Measurements from ENCODE around the gene DAB1. TPM values are rescaled to one million over a fixed set of nuclear protein-coding genes. Genes with fewer than 3 reads are reported as not detected.
"Not testable (repeated sequence)": the region's sequence is repeated elsewhere in the genome, so short reads cannot be mapped to it uniquely, and the experiment has no call there.

The DAB1 gene
- total RNA-seq, 1 donor from 2014 or later: not detected

DNA sequence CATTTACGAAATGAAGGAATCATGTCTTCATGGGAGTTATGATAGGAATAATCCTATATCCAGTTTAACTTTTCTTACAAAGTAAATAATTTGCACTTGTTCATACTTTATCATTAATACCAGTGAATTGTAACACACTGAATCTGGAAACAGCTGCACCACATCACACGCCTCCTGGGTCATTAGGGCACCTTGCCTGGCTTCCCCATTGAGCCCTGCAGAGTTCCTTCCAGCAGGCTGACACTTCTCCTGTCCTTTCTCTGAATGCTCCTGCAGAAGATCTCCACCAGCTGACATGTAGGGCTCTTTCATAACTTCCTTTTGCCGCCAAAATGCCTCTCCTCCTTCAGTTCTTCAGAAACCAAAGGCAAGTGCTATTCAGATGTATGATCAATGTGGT, 201.1 kb downstream of the DAB1 start:
- no peak for DNase-seq (ENCODE audit: low read depth in 2 of 2)

DNA sequence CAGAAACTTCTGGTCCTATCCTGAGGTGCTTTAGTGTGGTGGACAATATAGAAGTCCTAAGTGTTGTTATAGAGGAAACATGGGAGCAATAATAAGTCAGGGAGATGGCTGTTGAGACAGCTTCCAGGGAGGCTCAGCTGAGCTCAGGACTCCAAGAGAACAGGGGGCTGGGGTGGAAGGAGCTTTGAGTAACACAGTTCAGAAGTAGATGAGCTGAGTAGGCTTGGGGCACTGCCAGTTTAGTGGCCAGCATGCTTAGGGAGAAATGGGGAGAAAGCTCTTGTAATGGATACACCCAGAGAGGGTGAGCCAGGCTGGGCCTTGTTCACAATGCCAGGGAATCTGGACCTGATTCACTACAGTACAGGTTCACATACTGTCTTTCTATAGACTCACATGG, 201.6 kb downstream of the DAB1 start:
- DNase-seq (ENCODE audit: low read depth in 2 of 2): no peak

DNA sequence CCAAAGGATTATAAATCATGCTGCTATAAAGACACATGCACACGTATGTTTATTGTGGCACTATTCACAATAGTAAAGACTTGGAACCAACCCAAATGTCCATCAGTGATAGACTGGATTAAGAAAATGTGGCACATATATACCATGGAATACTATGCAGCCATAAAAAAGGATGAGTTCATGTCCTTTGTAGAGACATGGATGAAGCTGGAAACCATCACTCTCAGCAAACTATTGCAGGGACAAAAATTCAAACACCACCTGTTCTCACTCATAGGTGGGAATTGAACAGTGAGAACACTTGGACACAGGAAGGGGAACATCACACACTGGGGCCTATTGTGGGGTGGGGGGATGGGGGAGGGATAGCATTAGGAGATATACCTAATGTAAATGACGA, 203.0 kb downstream of the DAB1 start:
- DNase-seq (ENCODE audit: low read depth in 2 of 2): not testable (repeated sequence)

DNA sequence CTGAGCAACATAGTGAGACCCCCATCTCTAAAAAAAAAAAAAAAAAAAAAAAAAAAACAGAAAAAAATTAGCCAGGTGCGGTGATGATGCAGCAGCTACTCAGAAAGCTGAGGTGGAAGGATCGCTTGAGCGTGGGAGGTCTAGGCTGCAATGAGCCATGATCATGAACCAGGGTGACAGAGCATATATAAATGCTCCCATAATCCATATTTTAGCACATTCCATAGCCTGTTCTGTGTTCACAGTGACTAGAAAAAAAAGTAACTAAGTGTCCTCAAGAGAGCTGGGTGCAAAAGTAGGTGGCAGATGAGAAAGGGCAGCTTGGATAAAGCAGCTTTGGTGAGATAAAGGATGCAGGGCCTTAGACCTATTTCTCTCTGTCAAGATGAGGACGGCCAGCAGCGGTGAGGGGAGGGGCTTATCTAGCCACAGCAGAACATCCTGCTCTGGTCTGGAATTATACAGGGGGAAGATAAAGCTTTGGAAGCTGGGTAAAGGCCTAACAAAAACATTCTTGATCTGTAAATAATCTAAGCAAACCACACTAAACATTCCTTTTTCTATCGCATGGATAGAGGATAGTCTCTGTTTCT, 205.3 kb downstream of the DAB1 start:
- DNase-seq (ENCODE audit: low read depth in 2 of 2): no peak

DNA sequence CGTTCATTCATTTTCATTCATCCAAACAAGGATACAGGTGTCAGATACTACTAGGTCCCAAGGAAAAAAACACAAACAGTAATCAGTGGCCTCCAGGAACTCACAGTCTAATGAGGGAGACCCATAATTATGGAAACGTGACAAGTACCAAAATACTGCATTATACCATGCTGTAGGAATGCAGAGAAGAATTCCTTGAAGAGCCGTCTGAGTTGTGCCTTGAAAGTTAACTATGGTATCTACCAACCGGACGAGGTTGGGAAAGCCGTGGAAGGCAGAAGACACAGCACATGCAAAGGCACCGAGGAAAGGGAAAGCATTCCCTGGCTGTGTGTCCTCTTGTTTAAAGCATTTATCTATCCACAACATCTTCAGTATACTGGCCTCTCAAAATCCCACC, 206.0 kb downstream of the DAB1 start:
- no peak for DNase-seq (ENCODE audit: low read depth in 2 of 2)

DNA sequence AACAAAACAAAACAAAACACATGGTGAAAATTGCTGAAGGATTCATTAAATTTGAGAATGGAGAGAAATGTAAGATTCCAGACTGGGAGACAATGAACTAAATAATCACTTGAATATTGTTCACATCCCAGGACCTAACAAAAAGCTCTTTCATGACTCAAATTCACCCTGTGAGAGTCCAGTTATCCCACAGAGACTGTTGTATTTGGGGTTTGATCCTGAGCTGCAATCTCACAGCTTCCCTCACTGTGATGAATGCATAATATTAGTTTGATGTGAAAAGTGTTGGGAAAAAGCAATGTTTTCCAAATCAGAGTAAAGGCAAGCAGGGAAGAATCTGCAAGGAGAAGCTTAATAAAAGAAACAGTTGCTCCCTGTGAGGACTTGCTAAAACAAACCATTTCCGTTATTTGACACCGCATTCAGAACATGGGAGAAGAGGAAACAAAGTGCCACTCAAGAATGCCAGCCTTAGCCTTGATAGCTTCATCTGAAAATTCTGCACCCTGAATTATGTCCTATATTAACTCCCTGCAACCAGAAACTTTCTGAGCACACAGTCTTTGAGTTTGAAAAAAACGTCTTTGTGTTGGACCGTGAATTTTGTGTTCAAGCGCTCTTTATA, 208.8 kb downstream of the DAB1 start:
- no peak for DNase-seq (ENCODE audit: low read depth in 2 of 2)

DNA sequence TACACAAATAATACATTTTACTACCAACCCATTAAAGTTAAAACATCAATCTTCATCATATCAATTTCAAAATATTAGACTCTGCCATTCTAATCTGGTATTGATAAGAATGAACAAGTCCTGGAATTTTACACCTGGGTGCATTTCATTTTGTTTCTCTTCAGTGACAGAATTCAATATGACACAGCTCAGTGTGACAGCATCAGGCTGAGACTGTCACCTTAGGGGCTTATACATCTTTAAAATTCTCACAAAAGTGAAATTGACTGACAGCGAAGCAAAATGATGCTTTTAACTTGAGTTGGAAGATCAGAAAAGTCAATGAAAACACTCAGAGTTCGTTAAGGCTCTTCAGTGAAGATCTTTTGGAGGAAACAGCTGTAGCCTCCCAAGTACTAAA, 213.0 kb downstream of the DAB1 start:
- no peak for DNase-seq (ENCODE audit: low read depth in 2 of 2)

DNA sequence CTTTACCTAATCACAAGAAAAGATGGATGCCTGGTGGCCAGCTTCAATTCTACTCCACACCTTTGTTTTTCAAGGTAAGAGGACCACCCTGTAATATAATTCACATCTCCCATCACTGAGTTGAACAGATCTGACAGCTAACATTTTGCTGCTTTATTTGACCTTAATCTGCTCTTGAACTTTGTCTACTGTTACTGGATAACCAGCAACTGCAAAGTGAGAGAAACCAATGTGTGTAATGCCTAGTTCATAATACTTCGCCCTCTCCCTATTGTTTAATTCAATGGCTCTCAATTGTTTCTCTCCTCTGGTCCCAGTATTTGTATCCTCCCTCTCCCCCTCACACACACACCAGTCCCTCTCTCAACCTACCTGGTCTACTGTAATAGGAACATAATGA, 214.4 kb downstream of the DAB1 start:
- no peak for DNase-seq (ENCODE audit: low read depth in 2 of 2)

DNA sequence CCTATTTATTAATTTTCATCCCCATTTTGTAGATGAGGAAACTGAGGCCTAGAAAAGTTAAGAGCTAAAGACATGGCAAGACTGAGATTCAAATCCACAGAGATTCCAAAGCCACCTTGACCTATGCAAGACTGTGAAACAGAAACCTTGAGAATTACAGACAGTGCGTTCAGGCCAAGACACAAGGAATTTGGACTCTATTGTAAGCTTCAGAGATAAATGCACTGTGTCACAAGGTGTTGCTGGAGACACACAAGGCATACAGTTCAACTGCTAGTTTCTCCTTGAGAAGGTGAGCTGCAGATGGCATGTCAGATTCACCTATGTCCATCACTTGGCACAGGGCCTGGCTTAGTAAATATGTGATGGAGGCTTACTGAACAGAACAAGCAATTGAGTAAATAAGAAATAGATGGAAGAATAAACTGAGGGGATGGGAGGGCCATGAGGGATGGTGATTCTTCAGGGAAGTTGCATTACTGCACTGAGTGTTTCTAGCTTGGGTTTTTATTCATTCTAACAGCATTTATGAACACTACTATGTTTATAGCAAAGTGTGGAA, 215.0 kb downstream of the DAB1 start:
- DNase-seq (ENCODE audit: low read depth in 2 of 2): no peak

DNA sequence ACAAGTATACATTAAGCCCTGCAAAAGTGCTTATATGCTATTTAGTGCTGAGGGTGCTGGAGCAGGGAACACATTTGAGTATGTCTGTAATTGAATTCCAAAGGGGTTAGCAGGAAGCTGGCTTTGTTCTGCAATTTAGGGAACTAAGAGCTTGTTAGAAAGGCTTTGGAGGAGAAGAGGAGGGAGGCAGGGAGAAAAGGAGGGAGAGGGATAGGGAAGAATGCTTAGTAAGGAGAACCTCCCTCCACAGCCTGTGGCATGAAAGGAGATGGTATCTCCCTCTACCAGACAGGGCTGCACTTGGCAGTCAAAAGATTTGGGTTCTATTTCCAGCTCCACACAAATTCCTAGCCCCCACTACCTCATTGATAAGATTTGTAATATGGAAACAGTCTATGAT, 217.8 kb downstream of the DAB1 start:
- DNase-seq (ENCODE audit: low read depth in 2 of 2): no peak

DNA sequence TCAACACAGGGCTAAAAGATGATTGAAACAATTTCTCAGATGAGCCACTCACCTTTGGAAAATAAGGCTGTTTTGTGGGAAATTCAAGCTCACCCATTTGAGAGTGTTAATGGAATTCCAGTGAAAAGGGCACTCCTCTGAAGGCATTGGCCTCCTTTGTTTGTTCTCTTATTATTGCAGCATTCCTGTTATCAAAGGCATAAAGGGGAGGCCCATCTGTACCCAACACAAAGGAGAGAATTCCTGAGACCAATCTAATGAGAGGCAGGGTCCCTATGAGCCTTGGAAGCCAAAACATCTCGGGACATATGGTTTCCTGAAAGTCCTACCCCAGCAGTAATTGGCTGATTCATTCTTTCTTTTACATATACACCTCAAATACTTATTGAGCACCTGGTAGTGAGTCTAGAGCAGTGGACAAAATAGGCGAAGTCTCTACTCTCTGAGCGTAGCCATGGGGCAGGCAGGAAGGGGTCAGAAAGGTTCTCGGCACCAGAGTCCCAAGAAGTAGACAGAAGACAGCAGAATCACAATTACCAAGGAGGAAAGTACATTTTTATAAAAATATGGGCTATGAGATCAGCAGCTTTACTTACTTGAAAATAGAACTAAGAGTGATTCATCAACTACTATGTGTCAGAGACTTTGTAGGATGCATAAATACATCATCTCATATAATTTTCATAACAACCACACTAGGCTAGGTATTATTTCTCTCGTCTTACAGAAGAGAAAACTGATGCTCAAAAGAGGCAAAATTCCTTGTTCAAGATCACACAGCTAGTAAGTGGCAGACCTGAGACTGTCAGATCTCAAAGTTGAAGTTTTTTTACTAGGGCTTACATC, 218.7 kb downstream of the DAB1 start:
- DNase-seq (ENCODE audit: low read depth in 2 of 2): no peak

DNA sequence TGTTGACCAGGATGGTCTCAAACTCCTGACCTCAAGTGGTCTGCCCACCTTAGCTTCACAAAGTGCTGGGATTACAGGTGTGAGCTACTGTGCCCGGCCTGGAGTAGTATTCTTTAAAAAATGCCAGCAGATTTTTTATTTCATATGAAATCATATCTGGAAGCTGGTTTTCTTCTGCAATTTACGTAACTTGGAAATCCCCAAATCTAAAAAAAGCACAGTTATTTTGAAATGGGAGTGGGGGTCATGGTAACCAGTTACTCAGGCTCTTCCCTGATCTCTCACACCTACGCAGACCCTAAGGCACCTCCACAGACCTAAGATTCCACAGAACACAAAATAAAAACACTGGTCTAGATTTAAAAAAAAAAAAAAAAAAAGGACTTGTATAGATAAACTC, 219.8 kb downstream of the DAB1 start:
- no peak for DNase-seq (ENCODE audit: low read depth in 2 of 2)

DNA sequence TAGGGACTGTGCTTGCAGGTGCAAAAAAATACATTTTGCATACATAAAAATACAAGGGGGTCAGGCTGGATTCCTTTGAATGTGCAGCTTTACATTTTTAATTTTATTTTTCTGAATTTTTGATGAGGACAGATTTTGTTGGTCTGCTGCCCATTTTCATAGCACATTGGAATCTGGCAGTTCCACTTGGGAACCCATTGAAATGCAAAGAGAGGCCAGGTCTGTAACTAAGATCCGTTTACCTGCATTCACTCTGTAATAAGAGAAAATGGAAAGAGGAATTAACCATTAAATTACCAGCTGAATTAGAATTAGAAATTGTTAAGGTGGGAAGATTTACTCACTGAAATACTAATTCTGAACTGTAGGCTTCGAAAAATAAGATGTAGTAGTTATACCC, 221.6 kb downstream of the DAB1 start:
- DNase-seq (ENCODE audit: low read depth in 2 of 2): no peak

DNA sequence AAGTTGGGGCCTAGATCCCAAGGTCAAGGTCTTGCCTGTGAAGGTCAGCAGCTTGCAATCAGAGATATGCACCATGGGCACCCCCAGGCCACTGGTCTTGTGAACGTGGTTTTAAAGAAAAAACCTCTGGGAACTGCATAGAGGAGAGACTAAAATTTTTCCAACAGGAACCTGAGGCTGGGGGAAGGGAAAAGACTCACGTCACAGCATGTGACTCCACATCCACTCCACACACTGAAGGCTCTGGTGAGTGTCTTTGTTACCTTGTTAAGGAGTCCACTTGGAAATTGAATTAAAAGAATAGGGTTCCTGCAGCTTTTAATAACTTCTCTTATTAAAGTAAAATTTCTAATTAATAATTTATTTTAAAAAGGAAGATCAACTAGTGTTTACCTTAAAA, 224.9 kb downstream of the DAB1 start:
- no peak for DNase-seq (ENCODE audit: low read depth in 2 of 2)

DNA sequence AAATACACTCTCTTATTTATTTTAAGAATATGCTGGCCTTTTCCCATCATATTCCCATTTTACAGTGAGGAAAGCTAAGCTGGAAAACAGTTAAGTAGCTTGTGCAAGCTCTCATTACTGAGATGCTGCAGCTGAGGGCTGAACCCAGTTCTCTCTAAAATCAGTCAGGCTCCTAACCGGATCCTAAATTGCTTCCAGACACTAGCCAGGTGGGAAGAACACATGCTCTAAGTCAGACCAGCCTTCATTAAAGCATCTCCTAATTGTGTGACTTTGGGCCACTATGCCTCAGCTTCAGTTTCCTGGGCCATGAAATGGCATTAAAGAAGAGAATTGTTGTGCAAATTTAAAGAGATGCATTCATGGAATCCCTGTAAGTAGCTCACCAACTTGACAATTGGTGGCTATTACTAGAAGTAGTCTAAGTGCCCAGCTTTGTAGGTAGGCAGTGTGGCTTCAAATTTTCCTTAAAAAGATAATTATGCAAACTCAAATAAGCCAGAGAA, 228.4 kb downstream of the DAB1 start:
- DNase-seq (ENCODE audit: low read depth in 2 of 2): no peak

DNA sequence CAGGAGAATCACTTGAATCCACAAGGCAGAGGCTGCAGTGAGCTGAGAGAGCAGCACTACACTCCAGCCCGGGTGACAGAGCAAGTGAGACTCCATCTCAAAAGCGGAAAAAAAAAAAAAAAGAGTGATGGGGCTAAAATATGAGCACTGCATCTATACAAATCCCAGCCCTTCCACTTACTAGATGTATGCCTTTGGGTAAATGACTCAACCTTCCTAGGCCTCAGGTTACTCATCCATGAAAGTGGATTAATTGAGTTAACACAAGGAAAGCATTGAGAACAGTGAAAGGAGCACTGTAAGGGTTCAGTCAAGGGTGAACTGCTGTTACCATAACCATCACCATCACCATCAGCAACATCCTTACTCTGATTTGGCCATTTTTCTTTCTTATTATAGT, 231.6 kb downstream of the DAB1 start:
- DNase-seq (ENCODE audit: low read depth in 2 of 2): no peak

DNA sequence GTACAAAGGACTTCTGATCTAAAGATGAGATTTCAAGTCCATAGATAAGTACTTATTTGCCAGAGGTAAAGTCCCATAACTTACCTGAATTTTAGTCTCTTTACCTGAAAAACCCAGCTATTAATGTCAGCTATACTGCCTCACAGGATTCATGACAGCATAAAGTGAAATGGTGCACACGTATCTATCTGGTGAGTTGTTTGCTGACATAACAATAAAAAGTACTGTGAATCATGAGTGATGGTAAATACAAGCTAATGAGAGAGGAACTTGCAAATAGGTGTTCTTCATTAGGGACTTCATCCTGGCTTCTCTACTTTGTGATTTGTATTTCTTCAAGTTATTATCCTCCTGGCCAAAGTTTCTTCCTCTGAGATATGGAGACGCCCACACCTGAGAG, 233.0 kb downstream of the DAB1 start:
- DNase-seq (ENCODE audit: low read depth in 2 of 2): no peak

DNA sequence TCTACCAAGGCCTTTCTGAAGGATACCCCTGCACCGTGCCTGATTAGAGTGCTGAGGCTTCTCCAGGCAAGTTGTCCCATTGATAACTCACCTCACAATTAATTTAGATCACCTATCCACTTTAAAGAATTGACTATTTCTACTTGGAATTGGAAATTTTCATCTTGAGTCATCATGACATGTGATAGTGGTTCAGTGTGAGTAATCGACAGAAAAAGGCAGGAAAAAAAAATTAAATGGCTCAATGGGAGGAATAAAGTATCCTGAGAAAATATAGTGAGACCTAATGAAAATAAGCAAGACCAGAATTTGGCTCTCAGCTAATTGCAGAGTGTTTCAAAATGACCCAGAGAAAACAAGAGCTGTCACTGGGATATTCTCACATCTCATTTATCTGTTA, 235.7 kb downstream of the DAB1 start:
- DNase-seq (ENCODE audit: low read depth in 2 of 2): no peak

DNA sequence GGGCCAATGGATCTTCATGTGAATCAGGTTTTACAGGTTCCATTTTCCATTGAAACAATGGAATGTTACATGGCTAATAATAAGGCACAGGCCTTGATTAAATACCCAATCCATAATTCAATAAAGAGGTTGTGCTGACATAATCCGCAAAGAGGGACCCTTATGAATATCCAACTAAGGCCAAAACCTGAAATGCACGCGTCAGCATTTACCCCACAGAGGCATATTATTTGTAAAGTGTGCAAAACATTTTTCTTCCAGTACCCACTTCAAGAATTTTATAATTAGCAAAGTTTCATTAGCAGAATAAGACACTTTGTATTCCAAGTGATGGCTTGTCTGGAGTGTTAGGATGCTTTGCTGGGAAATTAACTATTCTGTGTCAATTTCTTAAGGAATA, 237.4 kb downstream of the DAB1 start:
- DNase-seq (ENCODE audit: low read depth in 2 of 2): no peak

DNA sequence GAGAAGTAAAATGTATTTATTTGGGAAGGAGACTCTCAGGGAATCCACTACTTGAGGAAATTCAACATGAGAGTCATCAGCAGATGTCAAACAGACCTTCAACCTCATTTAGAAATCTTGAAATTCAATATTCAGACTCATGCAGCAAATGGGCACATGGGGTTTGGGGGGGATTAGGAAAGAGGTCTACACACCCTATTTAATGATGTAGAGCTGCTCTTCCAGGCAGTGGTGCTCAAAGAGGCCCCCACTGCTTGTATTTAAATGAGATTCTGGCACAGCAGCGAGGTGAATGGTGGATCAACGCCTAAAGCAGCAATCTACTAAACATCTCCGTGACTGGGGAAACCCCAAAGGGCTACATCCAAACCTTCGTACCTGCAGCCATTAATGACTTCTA, 244.9 kb downstream of the DAB1 start:
- no peak for DNase-seq (ENCODE audit: low read depth in 2 of 2)

DNA sequence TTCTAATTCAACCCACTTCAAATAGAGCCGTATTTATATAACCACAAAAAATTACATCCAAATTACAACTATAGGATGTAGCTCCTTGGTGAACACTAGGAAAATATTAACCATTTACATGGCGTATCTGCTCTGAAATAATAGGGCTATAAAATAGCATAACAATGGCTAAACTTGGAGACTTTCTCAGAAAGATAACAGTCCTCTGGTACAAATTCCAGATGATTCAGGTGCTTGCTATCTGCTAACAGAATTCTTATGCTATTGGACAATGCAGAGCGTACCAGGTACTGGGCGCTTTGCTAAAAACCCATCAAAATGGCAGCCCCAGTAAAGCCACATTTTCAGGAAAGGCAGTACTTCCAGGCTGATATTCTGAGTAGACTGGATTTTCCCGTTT, 248.4 kb downstream of the DAB1 start:
- no peak for DNase-seq (ENCODE audit: low read depth in 2 of 2)

DNA sequence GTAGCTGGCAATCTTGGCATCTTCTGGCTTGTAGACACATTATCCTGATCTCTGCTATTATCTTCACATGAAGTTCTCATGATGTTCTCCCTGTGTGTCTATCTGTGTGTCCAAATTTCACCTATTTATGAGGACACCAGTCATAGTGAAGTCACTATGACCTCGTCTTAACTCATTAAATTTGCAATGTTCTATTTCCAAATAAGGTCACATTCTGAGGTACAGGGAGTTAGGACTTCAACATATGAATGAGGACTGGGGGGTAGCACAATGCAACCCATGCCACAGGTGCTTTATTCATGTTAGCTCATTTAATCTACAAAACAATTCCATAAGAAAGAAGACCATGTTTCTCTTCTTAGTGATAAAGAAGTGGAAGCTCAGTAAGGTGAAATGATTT, 251.8 kb downstream of the DAB1 start:
- DNase-seq (ENCODE audit: low read depth in 2 of 2): no peak

DNA sequence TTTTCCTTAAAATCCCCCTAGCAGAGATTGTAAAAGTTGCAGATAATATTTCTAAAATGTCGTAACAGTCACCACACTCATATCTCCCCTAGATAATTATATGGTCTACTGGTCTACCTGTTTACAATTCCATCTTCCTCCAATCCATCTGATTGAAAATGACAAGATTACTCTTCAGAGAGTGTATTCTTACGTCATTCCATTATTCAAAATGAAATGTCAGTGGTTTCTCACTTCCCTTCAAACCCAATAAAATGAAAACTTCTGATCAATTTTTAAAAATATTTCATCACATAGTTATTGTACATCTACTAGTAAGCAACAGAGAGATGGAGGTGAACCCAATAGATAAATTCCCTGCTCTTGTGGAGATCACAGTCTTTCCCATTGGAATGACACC, 255.9 kb downstream of the DAB1 start:
- no peak for DNase-seq (ENCODE audit: low read depth in 2 of 2)

Data from lung microvascular endothelial cell (primary cell).